ENCODE results near the gene PUSL1. TPM values are rescaled to one million over a fixed set of nuclear protein-coding genes. Genes with fewer than 3 reads are reported as not detected.

The PUSL1 gene
- total RNA-seq, 1 experiment from 2014 or later = 38.0 TPM

DNA sequence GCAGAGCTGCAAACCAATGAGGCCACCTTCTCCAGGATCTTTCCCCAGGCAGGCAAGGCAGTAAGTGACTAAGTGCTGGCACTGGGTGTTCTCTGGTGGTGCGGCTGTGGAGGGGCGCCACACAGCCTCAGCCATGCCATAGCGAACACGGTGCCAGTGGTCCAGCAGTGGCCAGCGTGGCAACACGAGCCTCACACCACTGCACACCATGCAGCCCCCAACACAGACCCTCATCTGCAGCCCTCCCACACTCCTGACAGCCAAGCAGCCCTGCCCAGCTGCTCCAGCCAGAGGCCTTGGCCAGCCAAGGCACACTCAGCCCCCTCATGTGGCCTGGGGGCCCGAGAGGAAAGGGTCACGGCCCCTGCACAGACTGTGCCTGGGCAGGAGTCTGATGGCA, 13.1 kb downstream of the PUSL1 start:
- Histone ChIP-seq H3K27ac (ENCODE audit: insufficient read length, low read depth, low read length) (no peak overlapping the region), H2AK5ac (ENCODE audit: insufficient read length, low read length) (no peak overlapping the region), H2BK20ac (ENCODE audit: low read depth, low read length, poor library complexity, severe bottlenecking) (no peak overlapping the region), H3K4ac (ENCODE audit: low read depth, low read length) (no peak overlapping the region), H3K79me2 (ENCODE audit: insufficient read depth, low read length) (peaks cover 17% of the 10 kb centered on the region; the same call in 1 of the 2 replicates), H3K4me1 (ENCODE audit: insufficient read depth, low read length) (no peaks in the 10 kb centered on the region), H3K18ac (ENCODE audit: insufficient read length, low read depth, low read length) (no peak overlapping the region), H3K4me2 (ENCODE audit: insufficient read depth, insufficient read length, low read length) (no peak overlapping the region), H3K27me3 (ENCODE audit: insufficient read depth, low read length) (no peaks in the 10 kb centered on the region), H4K20me1 (ENCODE audit: control insufficient read depth, insufficient read depth, insufficient read length) (peaks cover 5% of the 10 kb centered on the region), H2BK5ac (ENCODE audit: insufficient read length, low read length) (no peak overlapping the region), H3K23ac (ENCODE audit: insufficient read length, low read depth, low read length) (no peak overlapping the region), H3K79me1 (ENCODE audit: insufficient read depth, low read depth, low read length, poor library complexity, severe bottlenecking) (peaks cover 8% of the 10 kb centered on the region), H4K5ac (ENCODE audit: insufficient read length, low read depth, low read length) (no peak overlapping the region), H4K8ac (replicated peaks; ENCODE audit: insufficient read length, low read depth, low read length) (no peak overlapping the region), H2BK120ac (ENCODE audit: low read depth, low read length, poor library complexity, severe bottlenecking) (no peak overlapping the region), H3T11ph (ENCODE audit: low read length) (no peak overlapping the region), H3K9me3 (ENCODE audit: control insufficient read depth, low read depth, low read length) (no peaks in the 10 kb centered on the region), H3K14ac (ENCODE audit: insufficient read depth, low read length) (no peak overlapping the region), H2AFZ (ENCODE audit: low read length) (no peak overlapping the region), H2BK12ac (ENCODE audit: insufficient read length, low read depth, low read length) (no peak overlapping the region), H4K91ac (ENCODE audit: insufficient read length, low read depth, low read length) (no peak overlapping the region), H3K23me2 (ENCODE audit: insufficient read length, low read depth, low read length, poor library complexity, severe bottlenecking) (peaks cover 8% of the 10 kb centered on the region), H3K9ac (ENCODE audit: extremely low read depth, insufficient read length, low read length) (no peak overlapping the region), H2BK15ac (ENCODE audit: low read depth, low read length) (no peak overlapping the region), H3K56ac (ENCODE audit: insufficient read length, low read depth, low read length) (no peak overlapping the region)
- Mint-ChIP-seq H3K27ac (no peak overlapping the region), H3K36me3 (ENCODE audit: insufficient read depth in 1 of 3, low read depth in 3 of 3) (peaks cover 13 to 42% (median 35%) of the 10 kb centered on the region in 3 experiments; a peak in 6 of 7 replicates), H3K9me3 (no peaks in the 10 kb centered on the region), H3K4me1 (peaks cover 2 to 14% of the 10 kb centered on the region in 2 experiments), H3K4me3 (no peak overlapping the region), H3K27me3 (ENCODE audit: low read depth) (no peaks in the 10 kb centered on the region)
- TF ChIP-seq, protein P1, sequence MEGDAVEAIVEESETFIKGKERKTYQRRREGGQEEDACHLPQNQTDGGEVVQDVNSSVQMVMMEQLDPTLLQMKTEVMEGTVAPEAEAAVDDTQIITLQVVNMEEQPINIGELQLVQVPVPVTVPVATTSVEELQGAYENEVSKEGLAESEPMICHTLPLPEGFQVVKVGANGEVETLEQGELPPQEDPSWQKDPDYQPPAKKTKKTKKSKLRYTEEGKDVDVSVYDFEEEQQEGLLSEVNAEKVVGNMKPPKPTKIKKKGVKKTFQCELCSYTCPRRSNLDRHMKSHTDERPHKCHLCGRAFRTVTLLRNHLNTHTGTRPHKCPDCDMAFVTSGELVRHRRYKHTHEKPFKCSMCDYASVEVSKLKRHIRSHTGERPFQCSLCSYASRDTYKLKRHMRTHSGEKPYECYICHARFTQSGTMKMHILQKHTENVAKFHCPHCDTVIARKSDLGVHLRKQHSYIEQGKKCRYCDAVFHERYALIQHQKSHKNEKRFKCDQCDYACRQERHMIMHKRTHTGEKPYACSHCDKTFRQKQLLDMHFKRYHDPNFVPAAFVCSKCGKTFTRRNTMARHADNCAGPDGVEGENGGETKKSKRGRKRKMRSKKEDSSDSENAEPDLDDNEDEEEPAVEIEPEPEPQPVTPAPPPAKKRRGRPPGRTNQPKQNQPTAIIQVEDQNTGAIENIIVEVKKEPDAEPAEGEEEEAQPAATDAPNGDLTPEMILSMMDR (conservative IDR thresholded peaks at IDR 0.05) = no peak
- no peak for DNase-seq
- WGBS (ENCODE audit: extremely low coverage, insufficient read length, low lambda C conversion rate) = no CpG with 5 or more reads among the region's 8 CpGs

Measured in H9 (cell line).